Dedifferentiated amniotic fluid mesenchymal stem cell (primary cell): ENCODE results near the gene AARS2.

Source experiments
- DNase-seq: peaks from one replicate; pipeline ENCODE4 v3.0.0-alpha.2; 2016; ENCODE audit errors: extremely low spot score

AARS2 gene

GRCh38 chr6:44262467-44263353, 50.4 kb downstream of the AARS2 start:
- DNase-seq, result no peak

GRCh38 chr6:44261581-44261980, 51.6 kb downstream of the AARS2 start:
- no peak for DNase-seq

GRCh38 chr6:44260451-44261297, 52.5 kb downstream of the AARS2 start:
- DNase-seq, result no peak

- DNase-seq, result no peak
Measured at GRCh38 chr6:44260011-44260410, 53.1 kb downstream of the AARS2 start.

- no peak for DNase-seq
Measured at GRCh38 chr6:44258921-44259320, 54.2 kb downstream of the AARS2 start.

GRCh38 chr6:44258325-44258863, 54.8 kb downstream of the AARS2 start:
- no peak for DNase-seq

GRCh38 chr6:44257753-44258324, 55.3 kb downstream of the AARS2 start:
- DNase-seq, result no peak

- DNase-seq, result peak; percentile 37
Measured at GRCh38 chr6:44257025-44257752, 56.0 kb downstream of the AARS2 start, which contains the start of gene SLC35B2. Gene SLC35B2 (minus strand): TSS chr6:44257528. CDS start chr6:44257410, 118 bp downstream.

GRCh38 chr6:44256775-44257024, 56.4 kb downstream of the AARS2 start:
- DNase-seq, result no peak

- DNase-seq, result no peak
Measured at GRCh38 chr6:44255871-44256774, 57.0 kb downstream of the AARS2 start.

- DNase-seq, result no peak
Measured at GRCh38 chr6:44255105-44255808, 57.9 kb downstream of the AARS2 start.

GRCh38 chr6:44254191-44255104, 58.7 kb downstream of the AARS2 start:
- no peak for DNase-seq

- no peak for DNase-seq
Measured at GRCh38 chr6:44253307-44254101, 59.6 kb downstream of the AARS2 start.

- DNase-seq, result no peak
Measured at GRCh38 chr6:44251576-44252524, 61.3 kb downstream of the AARS2 start.

GRCh38 chr6:44250718-44251123, 62.4 kb downstream of the AARS2 start:
- no peak for DNase-seq

- no peak for DNase-seq
Measured at GRCh38 chr6:44250067-44250717, 63.0 kb downstream of the AARS2 start.
